Smooth muscle cell (in vitro differentiated cells): ENCODE data around the gene ABCC8. TPM values are rescaled to one million over a fixed set of nuclear protein-coding genes. Genes with fewer than 3 reads are reported as not detected.

Experiments
- DNase-seq: peaks from one replicate; lab custom pipeline; 2025; ENCODE audit not compliant: unreplicated experiment; lab: John Stamatoyannopoulos, UW
- H2AFZ ChIP-seq: fragments of 200-600 bp; sonication (generic); 2 replicates; pipeline ENCODE4 v1.6.0; 2016; ENCODE audit warnings: antibody characterized with exemption, low read depth, mild to moderate bottlenecking
- H3F3A ChIP-seq: fragments of 200-600 bp; sonication (generic); 2 replicates; pipeline ENCODE4 v1.6.0; 2017; ENCODE audit warnings: antibody characterized with exemption, low read depth
- H3K27ac ChIP-seq: fragments of 200-600 bp; sonication (generic); 2 replicates; pipeline ENCODE4 v1.5.1; 2016; ENCODE audit warnings: low read depth, mild to moderate bottlenecking
- H3K27me3 ChIP-seq: fragments of 200-600 bp; sonication (generic); 2 replicates; pipeline ENCODE4 v1.6.1; 2016; ENCODE audit warnings: low read depth, mild to moderate bottlenecking
- H3K36me3 ChIP-seq: fragments of 200-600 bp; sonication (generic); 2 replicates; pipeline ENCODE4 v1.5.1; 2016; ENCODE audit warnings: low read depth
- H3K4me1 ChIP-seq: fragments of 200-600 bp; sonication (generic); 2 replicates; pipeline ENCODE4 v1.5.1; 2016; ENCODE audit warnings: low read depth
- H3K4me2 ChIP-seq: fragments of 200-600 bp; sonication (generic); 2 replicates; pipeline ENCODE4 v1.6.0; 2016; ENCODE audit warnings: mild to moderate bottlenecking
- H3K4me3 ChIP-seq: fragments of 200-600 bp; sonication (generic); 2 replicates; pipeline ENCODE4 v1.5.1; 2016; ENCODE audit warnings: mild to moderate bottlenecking
- H3K79me2 ChIP-seq: fragments of 200-600 bp; sonication (generic); 2 replicates; pipeline ENCODE4 v1.6.0; 2016; ENCODE audit warnings: low read depth, mild to moderate bottlenecking
- H3K9ac ChIP-seq: fragments of 200-600 bp; sonication (generic); 2 replicates; pipeline ENCODE4 v1.6.0; 2016; ENCODE audit warnings: low read depth
- H3K9me3 ChIP-seq: fragments of 200-600 bp; sonication (generic); replicated peaks from 2 replicates; pipeline ENCODE4 v1.5.1; 2016; ENCODE audit warnings: low read depth
- H4K20me1 ChIP-seq: fragments of 200-600 bp; sonication (generic); 2 replicates; pipeline ENCODE4 v1.6.0; 2016; ENCODE audit warnings: low read depth
- CTCF ChIP-seq: fragments of 200-600 bp; sonication (generic); IDR thresholded peaks from 2 replicates; pipeline ENCODE4 v1.5.1; 2017; ENCODE audit warnings: borderline replicate concordance, mild to moderate bottlenecking, antibody characterized with exemption; ENCODE audit not compliant: insufficient read depth, poor library complexity, severe bottlenecking
- WGBS: methylation state at CpG from one replicate; pipeline ENCODE4 v1.1.7; 2016; ENCODE audit warnings: low lambda C conversion rate; 5-methylcytosine and 5-hydroxymethylcytosine counted together
- polyA plus RNA-seq: library from polyadenylated mRNA; unstranded; fragments of >200 nt; fragmentation: Nextera tagmentation; extraction: Ambion mirVana; gene quantifications from 2 replicates; pipeline ENCODE4 v1.2.1, GENCODE V29; 2016
- total RNA-seq: library from RNA; depleted of rRNA; stranded (reverse); fragments of >200 nt; gene quantifications from 2 replicates; pipeline ENCODE4 v1.2.3, GENCODE V29; 2014

Gene ABCC8
- total and polyA plus RNA-seq, 2 experiments from 2014 or later, result not detected

- no peaks in the 10 kb centered on the region for H3K9me3 ChIP-seq
- H3K36me3 ChIP-seq, result no peaks in the 10 kb centered on the region
- no peaks in the 10 kb centered on the region for H3K79me2 ChIP-seq
- H3K27ac ChIP-seq, result no peak overlapping the region
- no peak for DNase-seq
- no peak overlapping the region for H3K4me2 ChIP-seq
- H3K4me3 ChIP-seq, result no peak overlapping the region
- WGBS, result 64% methylated on average over 4 of the region's 4 CpGs
- H2AFZ ChIP-seq, result no peak overlapping the region
- peaks cover 40% of the 10 kb centered on the region for H3K27me3 ChIP-seq
- TF ChIP-seq CTCF, result no peak
- no peak overlapping the region for H3K9ac ChIP-seq
- H3F3A ChIP-seq, result no peaks in the 10 kb centered on the region
- H3K4me1 ChIP-seq, result no peaks in the 10 kb centered on the region
- no peaks in the 10 kb centered on the region for H4K20me1 ChIP-seq
Measured at GRCh38 chr11:17498058-17498457, 21.4 kb upstream of the ABCC8 start.

- Histone ChIP-seq H3K27me3 (peaks cover 40% of the 10 kb centered on the region), H4K20me1 (no peaks in the 10 kb centered on the region), H2AFZ (no peak overlapping the region), H3K4me1 (no peaks in the 10 kb centered on the region), H3K9ac (no peak overlapping the region), H3K79me2 (no peaks in the 10 kb centered on the region), H3K4me2 (no peak overlapping the region), H3K27ac (no peak overlapping the region), H3K9me3 (no peaks in the 10 kb centered on the region), H3K36me3 (no peaks in the 10 kb centered on the region), H3K4me3 (no peak overlapping the region), H3F3A (no peaks in the 10 kb centered on the region)
- no peak for DNase-seq
- TF ChIP-seq CTCF, result no peak
- WGBS, result 80% methylated on average over 7 of the region's 7 CpGs
Measured at GRCh38 chr11:17496406-17496805, 19.8 kb upstream of the ABCC8 start.

- no peak for DNase-seq
- Histone ChIP-seq H3K27me3 (peaks cover 37% of the 10 kb centered on the region), H3K4me2 (no peak overlapping the region), H3K4me3 (no peak overlapping the region), H3K4me1 (no peaks in the 10 kb centered on the region), H3K36me3 (no peaks in the 10 kb centered on the region), H3K9me3 (no peaks in the 10 kb centered on the region), H3K9ac (no peak overlapping the region), H2AFZ (no peak overlapping the region), H3K79me2 (no peaks in the 10 kb centered on the region), H3F3A (no peaks in the 10 kb centered on the region), H4K20me1 (no peaks in the 10 kb centered on the region), H3K27ac (no peak overlapping the region)
- 86% methylated on average over 6 of the region's 6 CpGs for WGBS
- no peak for TF ChIP-seq CTCF
Measured at GRCh38 chr11:17494019-17494418, 17.4 kb upstream of the ABCC8 start.

DNA sequence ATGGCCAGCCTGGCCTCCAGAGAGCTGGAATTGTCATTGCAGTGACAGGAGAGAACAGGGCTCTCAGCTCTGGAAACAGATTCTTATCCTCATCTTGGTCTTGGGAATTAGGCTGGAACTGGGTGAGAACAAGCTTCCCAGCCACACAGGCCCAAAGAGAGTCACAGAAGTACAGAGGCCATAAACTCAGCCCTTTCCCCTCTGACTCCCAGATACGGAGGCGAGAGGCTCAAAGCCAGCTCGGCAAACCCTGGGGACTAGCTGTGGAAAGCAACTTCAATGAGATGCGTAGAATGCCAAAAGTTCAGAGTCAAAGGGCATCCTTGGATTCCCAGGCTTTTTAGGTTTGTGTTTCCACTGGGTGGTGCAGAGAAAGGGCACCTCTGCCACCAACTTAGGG lies 14.3 kb upstream of the ABCC8 start:
- Histone ChIP-seq H3K9me3 (no peaks in the 10 kb centered on the region), H3K27ac (no peak overlapping the region), H3K4me1 (no peaks in the 10 kb centered on the region), H3K9ac (no peak overlapping the region), H2AFZ (no peak overlapping the region), H3K36me3 (no peaks in the 10 kb centered on the region), H4K20me1 (no peaks in the 10 kb centered on the region), H3K27me3 (peaks cover 33% of the 10 kb centered on the region), H3K79me2 (no peaks in the 10 kb centered on the region), H3K4me2 (no peak overlapping the region), H3F3A (no peaks in the 10 kb centered on the region), H3K4me3 (no peak overlapping the region)
- DNase-seq, result no peak
- TF ChIP-seq CTCF, result no peak
- 95% methylated on average over 4 of the region's 4 CpGs for WGBS
